Natural killer cell treated with Interleukin-12 subunit alpha and Interleukin-12 subunit beta and Interleukin-15 and Interleukin-18, amount 100 ng/mL, for 72 hours (primary cell): Measurements from ENCODE around the gene PLCZ1. TPM values are rescaled to one million over a fixed set of nuclear protein-coding genes. Genes with fewer than 3 reads are reported as not detected.
"Not testable (repeated sequence)": the region's sequence is repeated elsewhere in the genome, so short reads cannot be mapped to it uniquely, and the experiment has no call there.

Experiments
- ATAC-seq, 2 donors: fragments of 150-1000 bp; cut with Tn5 transposase in 1 of 2; sonication (Bioruptor Pico), chemical (Tn5 transposase) in 1 of 2; 2 replicates each; pipeline ENCODE4 v1.10.0; 2021
- DNase-seq: peaks from one replicate; pipeline ENCODE4 v3.0.0; 2022; ENCODE audit warnings: low spot score
- H3K27ac Mint-ChIP-seq, 2 donors: 1 replicate in 1 of 2; 2 replicates in 1 of 2; pipeline ENCODE4 v1.8.0; 2022; ENCODE audit warnings: mixed read lengths in 2 of 2, mild to moderate bottlenecking in 1 of 2, moderate library complexity in 1 of 2
- H3K27me3 Mint-ChIP-seq, 2 donors: 1 replicate in 1 of 2; 2 replicates in 1 of 2; pipeline ENCODE4 v1.8.0; 2022; ENCODE audit warnings: mixed read lengths in 2 of 2
- H3K36me3 Mint-ChIP-seq: one replicate; pipeline ENCODE4 v1.8.0; 2022; ENCODE audit warnings: mixed read lengths
- H3K4me1 Mint-ChIP-seq, 2 donors: 1 replicate in 1 of 2; 2 replicates in 1 of 2; pipeline ENCODE4 v1.8.0; 2022; ENCODE audit warnings: low read depth in 2 of 2, mixed read lengths in 2 of 2, mild to moderate bottlenecking in 1 of 2
- H3K4me3 Mint-ChIP-seq: one replicate; pipeline ENCODE4 v1.8.0; 2022; ENCODE audit warnings: mixed read lengths
- H3K9me3 Mint-ChIP-seq: 2 replicates; pipeline ENCODE4 v1.8.0; 2022; ENCODE audit warnings: mixed read lengths
- total RNA-seq, 2 donors: library from RNA; stranded (reverse); gene quantifications; one replicate each; pipeline ENCODE4 v1.2.3, GENCODE V29; 2022

The PLCZ1 gene, protein sequence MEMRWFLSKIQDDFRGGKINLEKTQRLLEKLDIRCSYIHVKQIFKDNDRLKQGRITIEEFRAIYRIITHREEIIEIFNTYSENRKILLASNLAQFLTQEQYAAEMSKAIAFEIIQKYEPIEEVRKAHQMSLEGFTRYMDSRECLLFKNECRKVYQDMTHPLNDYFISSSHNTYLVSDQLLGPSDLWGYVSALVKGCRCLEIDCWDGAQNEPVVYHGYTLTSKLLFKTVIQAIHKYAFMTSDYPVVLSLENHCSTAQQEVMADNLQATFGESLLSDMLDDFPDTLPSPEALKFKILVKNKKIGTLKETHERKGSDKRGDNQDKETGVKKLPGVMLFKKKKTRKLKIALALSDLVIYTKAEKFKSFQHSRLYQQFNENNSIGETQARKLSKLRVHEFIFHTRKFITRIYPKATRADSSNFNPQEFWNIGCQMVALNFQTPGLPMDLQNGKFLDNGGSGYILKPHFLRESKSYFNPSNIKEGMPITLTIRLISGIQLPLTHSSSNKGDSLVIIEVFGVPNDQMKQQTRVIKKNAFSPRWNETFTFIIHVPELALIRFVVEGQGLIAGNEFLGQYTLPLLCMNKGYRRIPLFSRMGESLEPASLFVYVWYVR
- total RNA-seq = not detected

- Mint-ChIP-seq H3K9me3 (peaks cover 15% of the 10 kb centered on the region), H3K4me1 (no peaks in the 10 kb centered on the region), H3K27ac (no peak within 1 kb of the TSS), H3K4me3 (no peak within 1 kb of the TSS), H3K27me3 (no peaks in the 10 kb centered on the region), H3K36me3 (no peaks in the 10 kb centered on the region)
- DNase-seq (no peak), ATAC-seq (no peak)
These were observed at the start of gene PLCZ1, which contains the start of gene CAPZA3 for GRCh38 chr12:18737819-18738218. TSS of gene PLCZ1 (minus strand) at chr12:18738012. CDS start at chr12:18737371, 641 bp downstream. TSS of gene CAPZA3 (plus strand) at chr12:18738119. CDS start at chr12:18738269, 150 bp downstream.

- not testable (repeated sequence) for ATAC-seq, H3K4me3 Mint-ChIP-seq, H3K36me3 Mint-ChIP-seq, H3K27ac Mint-ChIP-seq, H3K27me3 Mint-ChIP-seq, DNase-seq, H3K4me1 Mint-ChIP-seq
- peaks cover 22% of the 10 kb centered on the region for H3K9me3 Mint-ChIP-seq
These were observed 47.7 kb upstream of the PLCZ1 start for GRCh38 chr12:18785465-18785864.

- Mint-ChIP-seq H3K9me3 (peaks cover 26% of the 10 kb centered on the region), H3K27ac (no peak overlapping the region), H3K4me1 (no peaks in the 10 kb centered on the region), H3K4me3 (no peak overlapping the region), H3K27me3 (no peaks in the 10 kb centered on the region), H3K36me3 (peaks cover 4% of the 10 kb centered on the region)
- ATAC-seq = no peak
- no peak for DNase-seq
These were observed 45.0 kb upstream of the PLCZ1 start for GRCh38 chr12:18782827-18783226.

DNA sequence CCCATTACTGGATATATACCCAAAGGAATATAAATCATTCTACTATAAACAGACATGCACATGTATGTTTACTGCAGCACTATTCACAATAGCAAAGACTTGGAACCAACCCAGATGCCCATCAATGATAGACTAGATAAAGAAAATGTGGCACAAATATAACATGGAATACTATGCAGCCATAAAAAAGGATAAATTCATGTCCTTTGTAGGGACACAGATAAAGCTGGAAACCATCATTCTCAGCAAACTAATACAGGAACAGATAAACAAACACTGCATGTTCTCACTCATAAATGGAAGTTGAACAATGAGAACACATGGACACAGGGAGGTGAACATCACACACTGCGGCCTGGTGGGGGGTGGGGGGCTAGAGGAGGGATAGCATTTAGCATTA is 28.7 kb upstream of the PLCZ1 start:
- not testable (repeated sequence) for H3K27ac Mint-ChIP-seq, H3K36me3 Mint-ChIP-seq, H3K4me3 Mint-ChIP-seq, DNase-seq, H3K27me3 Mint-ChIP-seq, H3K4me1 Mint-ChIP-seq, ATAC-seq
- peaks cover 24% of the 10 kb centered on the region for H3K9me3 Mint-ChIP-seq

GRCh38 chr12:18755341-18755740 is 17.5 kb upstream of the PLCZ1 start:
- no peak overlapping the region for H3K4me3 Mint-ChIP-seq
- H3K9me3 Mint-ChIP-seq = no peaks in the 10 kb centered on the region
- no peaks in the 10 kb centered on the region for H3K4me1 Mint-ChIP-seq
- H3K36me3 Mint-ChIP-seq = no peaks in the 10 kb centered on the region
- no peak for DNase-seq
- H3K27ac Mint-ChIP-seq = no peak overlapping the region
- ATAC-seq = no peak
- H3K27me3 Mint-ChIP-seq = no peaks in the 10 kb centered on the region

GRCh38 chr12:18754124-18754707 is 16.4 kb upstream of the PLCZ1 start:
- H3K4me3 Mint-ChIP-seq = no peak overlapping the region
- H3K4me1 Mint-ChIP-seq = no peaks in the 10 kb centered on the region
- H3K9me3 Mint-ChIP-seq = no peaks in the 10 kb centered on the region
- H3K27ac Mint-ChIP-seq = no peak overlapping the region
- no peak for DNase-seq
- no peaks in the 10 kb centered on the region for H3K36me3 Mint-ChIP-seq
- no peaks in the 10 kb centered on the region for H3K27me3 Mint-ChIP-seq
- no peak for ATAC-seq

DNA sequence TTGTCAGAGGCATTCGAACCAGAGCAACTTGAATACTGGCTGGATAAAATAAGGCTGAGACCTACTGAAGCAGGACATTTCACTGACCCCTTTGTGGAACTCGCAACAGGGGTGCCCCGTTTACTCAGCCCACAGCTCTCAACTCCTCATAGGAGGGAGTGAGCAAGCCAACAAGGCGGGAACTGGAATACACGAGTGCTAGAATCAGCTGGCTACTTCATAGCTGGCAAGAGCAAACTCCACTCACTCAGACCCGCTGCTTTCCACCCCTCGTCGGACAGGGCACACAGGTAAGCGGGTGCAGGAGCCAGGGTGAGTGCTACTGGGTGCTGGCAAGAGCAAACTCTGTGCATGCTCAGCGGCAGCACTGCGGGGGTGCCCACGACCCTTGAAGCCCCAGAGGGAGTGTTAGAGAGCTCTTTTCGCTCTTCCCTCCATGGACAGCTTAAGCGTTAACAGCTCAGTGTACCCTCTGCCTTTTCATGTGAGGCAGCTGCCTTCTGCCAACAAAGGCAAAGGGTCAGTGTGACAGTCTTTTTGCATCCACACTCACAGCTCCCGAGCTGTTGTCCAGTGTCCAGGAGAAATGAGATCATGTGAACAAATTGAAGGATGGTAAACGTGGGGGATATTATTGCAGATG is 15.8 kb upstream of the PLCZ1 start:
- DNase-seq = no peak
- no peak for ATAC-seq
- H3K9me3 Mint-ChIP-seq = no peaks in the 10 kb centered on the region
- H3K27me3 Mint-ChIP-seq = no peaks in the 10 kb centered on the region
- no peaks in the 10 kb centered on the region for H3K4me1 Mint-ChIP-seq
- H3K27ac Mint-ChIP-seq = no peak overlapping the region
- no peak overlapping the region for H3K4me3 Mint-ChIP-seq
- H3K36me3 Mint-ChIP-seq = no peaks in the 10 kb centered on the region

- H3K9me3 Mint-ChIP-seq = no peaks in the 10 kb centered on the region
- no peaks in the 10 kb centered on the region for H3K27me3 Mint-ChIP-seq
- DNase-seq (no peak), ATAC-seq (no peak)
- no peaks in the 10 kb centered on the region for H3K36me3 Mint-ChIP-seq
- H3K27ac Mint-ChIP-seq = no peak overlapping the region
- no peak overlapping the region for H3K4me3 Mint-ChIP-seq
- no peaks in the 10 kb centered on the region for H3K4me1 Mint-ChIP-seq
These were observed 15.1 kb upstream of the PLCZ1 start for GRCh38 chr12:18752947-18753346.

DNA sequence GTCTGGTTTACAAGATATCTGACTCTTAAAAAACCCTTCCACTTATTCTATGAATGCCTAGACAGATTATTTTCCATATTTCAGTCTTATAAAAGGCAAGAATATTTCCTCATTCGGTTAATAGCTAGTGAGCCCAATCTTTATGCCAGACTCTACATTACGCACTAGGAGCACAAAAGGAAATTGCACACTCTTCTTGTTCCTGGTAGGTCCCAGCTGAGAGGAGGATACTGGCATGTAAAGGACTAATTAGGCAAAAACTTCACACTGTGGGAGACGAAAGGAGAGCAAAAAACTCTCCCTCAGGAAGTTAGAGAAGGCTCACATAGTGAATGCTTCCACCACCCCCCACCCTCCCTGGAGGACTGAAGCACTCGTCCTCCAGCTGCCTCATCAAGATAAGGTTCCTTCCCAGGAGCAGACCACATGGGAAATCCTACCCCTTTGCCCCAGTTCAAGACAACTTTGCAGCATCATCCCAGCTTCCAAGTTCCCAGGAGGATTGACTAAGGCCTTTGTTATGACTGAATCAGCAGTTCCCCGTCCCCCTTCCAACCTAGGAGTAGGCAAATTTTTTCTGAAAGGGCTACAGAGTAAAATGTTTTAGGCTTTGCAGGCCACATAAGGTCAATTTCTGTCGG is 14.6 kb upstream of the PLCZ1 start:
- no peak overlapping the region for H3K4me3 Mint-ChIP-seq
- H3K27ac Mint-ChIP-seq = no peak overlapping the region
- H3K27me3 Mint-ChIP-seq = no peaks in the 10 kb centered on the region
- H3K9me3 Mint-ChIP-seq = no peaks in the 10 kb centered on the region
- DNase-seq (no peak), ATAC-seq (no peak)
- no peaks in the 10 kb centered on the region for H3K36me3 Mint-ChIP-seq
- H3K4me1 Mint-ChIP-seq = no peaks in the 10 kb centered on the region

- Mint-ChIP-seq H3K4me1 (no peaks in the 10 kb centered on the region), H3K27me3 (no peaks in the 10 kb centered on the region), H3K36me3 (no peaks in the 10 kb centered on the region), H3K27ac (no peak overlapping the region), H3K4me3 (no peak overlapping the region), H3K9me3 (no peaks in the 10 kb centered on the region)
- ATAC-seq (no peak), DNase-seq (no peak)
These were observed 14.1 kb upstream of the PLCZ1 start for GRCh38 chr12:18751866-18752265.

DNA sequence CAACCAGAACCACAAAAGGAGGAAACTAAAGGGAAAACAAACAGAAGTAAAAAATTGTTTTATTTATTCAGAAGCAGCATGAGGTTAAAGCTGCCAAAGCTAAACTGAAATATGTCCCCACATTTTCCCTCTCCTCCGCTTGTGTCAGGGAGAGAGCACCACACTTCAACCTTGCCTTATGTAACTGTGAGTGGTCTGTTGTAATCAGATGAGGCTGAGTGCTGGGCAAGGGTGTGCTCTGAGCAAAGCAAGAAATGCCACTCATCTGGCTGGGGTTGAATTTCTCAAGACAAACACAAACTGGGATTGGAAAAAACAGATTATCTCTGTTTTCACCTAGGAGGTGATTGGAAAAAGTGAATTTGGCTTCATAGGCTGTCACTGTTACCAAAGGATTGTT is 12.3 kb upstream of the PLCZ1 start:
- DNase-seq (no peak), ATAC-seq (no peak)
- Mint-ChIP-seq H3K4me3 (no peak overlapping the region), H3K36me3 (no peaks in the 10 kb centered on the region), H3K27me3 (no peaks in the 10 kb centered on the region), H3K4me1 (no peaks in the 10 kb centered on the region), H3K9me3 (no peaks in the 10 kb centered on the region), H3K27ac (no peak overlapping the region)

GRCh38 chr12:18749386-18749957 is 11.7 kb upstream of the PLCZ1 start:
- Mint-ChIP-seq H3K36me3 (no peaks in the 10 kb centered on the region), H3K27me3 (no peaks in the 10 kb centered on the region), H3K9me3 (peaks cover 3% of the 10 kb centered on the region), H3K4me1 (no peaks in the 10 kb centered on the region), H3K4me3 (no peak overlapping the region), H3K27ac (no peak overlapping the region)
- no peak for ATAC-seq
- DNase-seq = no peak

DNA sequence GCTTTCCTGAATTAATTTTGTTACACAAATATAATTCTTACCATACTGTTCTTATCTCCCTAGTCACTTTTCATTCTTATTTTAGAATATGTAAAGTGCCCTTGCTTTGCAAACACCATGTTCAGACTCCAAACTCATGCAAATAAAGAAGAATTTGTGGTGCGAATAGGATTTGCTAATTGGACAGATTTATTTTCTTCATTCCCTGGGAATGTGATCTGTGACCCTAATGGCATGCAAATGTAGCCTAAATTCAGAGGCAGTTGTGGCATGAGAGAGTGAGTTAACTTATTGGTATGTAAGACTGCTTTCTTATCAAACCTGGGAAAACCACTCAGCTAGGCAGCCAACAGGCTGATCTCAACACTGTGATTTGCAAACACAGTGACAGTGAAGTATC is 10.1 kb upstream of the PLCZ1 start:
- no peak for ATAC-seq
- H3K4me1 Mint-ChIP-seq = no peaks in the 10 kb centered on the region

More for the DNA sequence above, 10.1 kb upstream of the PLCZ1 start:
- H3K27me3 Mint-ChIP-seq = no peaks in the 10 kb centered on the region
- no peak for DNase-seq
- no peak overlapping the region for H3K27ac Mint-ChIP-seq
- no peaks in the 10 kb centered on the region for H3K36me3 Mint-ChIP-seq
- H3K4me3 Mint-ChIP-seq = no peak overlapping the region
- peaks cover 15% of the 10 kb centered on the region for H3K9me3 Mint-ChIP-seq
